ENCODE data around the gene CGNL1.

The CGNL1 gene

DNA sequence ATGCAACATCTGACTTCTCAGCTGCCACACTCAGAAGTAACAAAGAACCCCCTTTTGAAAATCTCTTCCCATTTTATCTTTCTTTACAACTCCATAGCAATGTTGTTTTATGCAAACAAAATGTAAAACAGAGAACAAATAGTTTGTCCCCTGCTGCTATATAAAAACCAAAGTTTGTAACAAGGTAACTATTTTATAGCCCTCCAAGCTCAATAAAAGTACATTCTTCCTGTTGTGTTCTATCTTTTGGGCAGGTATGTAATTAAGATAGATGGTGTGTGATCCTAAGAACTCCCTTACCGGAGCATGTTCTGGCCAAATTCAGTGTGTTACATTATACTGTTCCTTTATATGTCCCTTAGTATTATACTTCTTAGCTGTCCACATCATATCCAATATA lies 12.6 kb upstream of the CGNL1 start:
- Histone ChIP-seq H3K4me2 (ENCODE audit: low read length) (no peak overlapping the region), H3K36me3 (replicated peaks; ENCODE audit: low read depth, low read length) (no peaks in the 10 kb centered on the region), H3K4me1 (ENCODE audit: low read length) (no peaks in the 10 kb centered on the region)

DNA sequence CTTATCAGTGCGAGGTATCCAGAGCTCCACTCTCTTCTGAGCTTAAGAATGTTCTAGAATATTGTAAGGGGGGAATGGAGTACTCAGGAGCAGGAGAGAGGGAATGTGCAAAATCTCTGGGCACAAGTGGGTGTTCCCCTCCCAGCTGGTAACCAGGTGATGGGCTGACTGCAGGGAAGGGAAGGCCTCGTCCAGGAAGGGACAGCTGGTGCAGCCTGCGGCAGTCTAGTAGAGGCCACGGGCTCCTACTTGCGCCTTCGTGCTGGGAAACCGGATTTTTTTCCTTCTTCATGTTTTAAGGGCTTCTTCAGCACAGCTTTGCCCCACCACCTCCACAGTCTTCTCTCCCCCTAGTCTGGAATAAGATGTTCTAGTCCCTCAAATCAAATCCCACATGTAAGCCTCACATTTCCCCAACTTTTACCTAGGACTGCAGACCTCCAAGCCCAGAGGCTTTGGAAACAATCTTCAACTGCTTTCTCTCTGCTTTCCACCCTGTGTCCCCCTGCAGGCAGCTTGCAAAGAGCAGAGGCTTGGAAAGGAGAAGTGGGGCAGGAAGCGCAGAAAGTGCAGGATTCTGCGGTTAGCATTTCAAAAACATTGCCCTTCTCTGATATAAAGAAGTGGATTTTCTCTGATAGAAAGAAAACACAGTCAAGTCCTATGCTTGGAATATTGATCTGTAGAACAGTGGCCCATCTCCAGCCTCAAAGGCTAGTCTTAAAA lies 11.9 kb upstream of the CGNL1 start:
- Histone ChIP-seq H3K9ac (ENCODE audit: low read length) (no peak overlapping the region), H3K36me3 (replicated peaks; ENCODE audit: low read depth, low read length) (no peaks in the 10 kb centered on the region), H3K4me2 (ENCODE audit: low read length) (no peak overlapping the region), H4K20me1 (ENCODE audit: insufficient read depth, low read length) (no peaks in the 10 kb centered on the region), H3K9me3 (ENCODE audit: insufficient read depth, low read length) (no peaks in the 10 kb centered on the region), H3K27ac (ENCODE audit: low read length) (no peak overlapping the region), H3K79me2 (ENCODE audit: low read length) (no peaks in the 10 kb centered on the region), H3K4me3 (ENCODE audit: low read length) (no peak overlapping the region), H2AFZ (ENCODE audit: low read depth, low read length) (no peak overlapping the region), H3K4me1 (ENCODE audit: low read length) (no peaks in the 10 kb centered on the region), H3K27me3 (ENCODE audit: low read depth, low read length) (no peaks in the 10 kb centered on the region)
- TF ChIP-seq, protein P1, sequence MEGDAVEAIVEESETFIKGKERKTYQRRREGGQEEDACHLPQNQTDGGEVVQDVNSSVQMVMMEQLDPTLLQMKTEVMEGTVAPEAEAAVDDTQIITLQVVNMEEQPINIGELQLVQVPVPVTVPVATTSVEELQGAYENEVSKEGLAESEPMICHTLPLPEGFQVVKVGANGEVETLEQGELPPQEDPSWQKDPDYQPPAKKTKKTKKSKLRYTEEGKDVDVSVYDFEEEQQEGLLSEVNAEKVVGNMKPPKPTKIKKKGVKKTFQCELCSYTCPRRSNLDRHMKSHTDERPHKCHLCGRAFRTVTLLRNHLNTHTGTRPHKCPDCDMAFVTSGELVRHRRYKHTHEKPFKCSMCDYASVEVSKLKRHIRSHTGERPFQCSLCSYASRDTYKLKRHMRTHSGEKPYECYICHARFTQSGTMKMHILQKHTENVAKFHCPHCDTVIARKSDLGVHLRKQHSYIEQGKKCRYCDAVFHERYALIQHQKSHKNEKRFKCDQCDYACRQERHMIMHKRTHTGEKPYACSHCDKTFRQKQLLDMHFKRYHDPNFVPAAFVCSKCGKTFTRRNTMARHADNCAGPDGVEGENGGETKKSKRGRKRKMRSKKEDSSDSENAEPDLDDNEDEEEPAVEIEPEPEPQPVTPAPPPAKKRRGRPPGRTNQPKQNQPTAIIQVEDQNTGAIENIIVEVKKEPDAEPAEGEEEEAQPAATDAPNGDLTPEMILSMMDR (IDR thresholded peaks at IDR 0.05; ENCODE audit: low read depth, low read length) = no peak
- no peak for TF ChIP-seq EZH2phosphoT487 (IDR thresholded peaks at IDR 0.05; ENCODE audit: low read depth)

More for the DNA sequence above, 12.6 kb upstream of the CGNL1 start:
- Histone ChIP-seq H3K9me3 (ENCODE audit: insufficient read depth, low read length) (no peaks in the 10 kb centered on the region), H2AFZ (ENCODE audit: low read depth, low read length) (no peak overlapping the region), H3K27ac (ENCODE audit: low read length) (no peak overlapping the region), H3K9ac (ENCODE audit: low read length) (no peak overlapping the region), H3K27me3 (ENCODE audit: low read depth, low read length) (no peaks in the 10 kb centered on the region), H3K79me2 (ENCODE audit: low read length) (no peaks in the 10 kb centered on the region), H3K4me3 (ENCODE audit: low read length) (no peak overlapping the region), H4K20me1 (ENCODE audit: insufficient read depth, low read length) (no peaks in the 10 kb centered on the region)
- TF ChIP-seq, protein P1 (IDR thresholded peaks at IDR 0.05; ENCODE audit: low read depth, low read length) = no peak
- no peak for TF ChIP-seq EZH2phosphoT487 (IDR thresholded peaks at IDR 0.05; ENCODE audit: low read depth)

DNA sequence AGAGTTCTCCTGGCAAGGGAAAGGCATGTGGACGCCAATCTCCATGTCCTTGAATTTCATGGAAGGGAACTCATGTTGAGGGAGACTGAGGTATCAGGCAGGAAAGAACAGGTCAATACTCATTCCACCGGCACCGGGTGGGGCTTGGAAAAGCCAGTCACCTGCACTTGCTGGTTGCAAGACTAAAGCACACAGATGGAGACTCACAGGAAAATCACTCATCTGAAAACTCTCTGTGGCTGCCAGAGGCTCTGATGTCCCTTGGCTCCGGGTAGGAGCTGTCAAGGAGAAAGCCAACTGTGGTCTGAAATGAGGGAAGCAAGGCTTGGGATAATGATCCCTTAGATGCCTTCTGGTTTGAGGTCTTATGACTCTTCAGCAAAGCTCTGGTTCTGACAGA lies 8.7 kb upstream of the CGNL1 start:
- Histone ChIP-seq H3K27me3 (ENCODE audit: low read depth, low read length) (no peaks in the 10 kb centered on the region), H3K4me1 (ENCODE audit: low read length) (no peaks in the 10 kb centered on the region), H3K4me3 (ENCODE audit: low read length) (no peak overlapping the region), H3K9ac (ENCODE audit: low read length) (no peak overlapping the region), H3K27ac (ENCODE audit: low read length) (no peak overlapping the region), H2AFZ (ENCODE audit: low read depth, low read length) (no peak overlapping the region), H4K20me1 (ENCODE audit: insufficient read depth, low read length) (no peaks in the 10 kb centered on the region), H3K9me3 (ENCODE audit: insufficient read depth, low read length) (no peaks in the 10 kb centered on the region), H3K36me3 (replicated peaks; ENCODE audit: low read depth, low read length) (no peaks in the 10 kb centered on the region), H3K4me2 (ENCODE audit: low read length) (no peak overlapping the region), H3K79me2 (ENCODE audit: low read length) (no peaks in the 10 kb centered on the region)
- TF ChIP-seq, protein P1 (IDR thresholded peaks at IDR 0.05; ENCODE audit: low read depth, low read length) = no peak

DNA sequence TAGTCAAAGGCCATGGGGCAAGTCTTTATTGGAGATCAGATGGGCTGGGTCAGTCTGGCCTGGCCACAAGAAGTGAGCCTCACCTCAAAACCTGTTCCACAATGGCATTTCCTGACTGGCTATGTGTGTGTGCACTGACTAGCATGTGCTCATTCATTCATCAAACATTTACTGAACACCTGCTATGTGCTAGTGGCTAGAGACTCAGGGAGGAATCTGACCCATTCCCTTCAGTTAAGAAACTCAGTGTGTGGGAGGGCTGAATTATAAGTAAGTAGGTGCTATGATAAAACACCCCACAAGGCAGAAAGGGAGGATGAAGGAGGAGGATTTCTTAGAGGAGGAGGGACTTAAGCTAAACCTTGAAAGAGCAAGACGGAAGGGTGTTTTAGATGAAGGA lies 5.4 kb upstream of the CGNL1 start:
- no peak overlapping the region for H3K4me2 ChIP-seq (ENCODE audit: low read length)
- no peak overlapping the region for H3K4me3 ChIP-seq (ENCODE audit: low read length)
- H3K9ac ChIP-seq (ENCODE audit: low read length) = no peak overlapping the region
- no peaks in the 10 kb centered on the region for H3K9me3 ChIP-seq (ENCODE audit: insufficient read depth, low read length)
- TF ChIP-seq, protein P1 (IDR thresholded peaks at IDR 0.05; ENCODE audit: low read depth, low read length) = no peak
- TF ChIP-seq EZH2phosphoT487 (IDR thresholded peaks at IDR 0.05; ENCODE audit: low read depth) = no peak
- no peak overlapping the region for H2AFZ ChIP-seq (ENCODE audit: low read depth, low read length)
- H3K27me3 ChIP-seq (ENCODE audit: low read depth, low read length) = no peaks in the 10 kb centered on the region
- H3K79me2 ChIP-seq (ENCODE audit: low read length) = no peaks in the 10 kb centered on the region
- H3K4me1 ChIP-seq (ENCODE audit: low read length) = no peaks in the 10 kb centered on the region
- H4K20me1 ChIP-seq (ENCODE audit: insufficient read depth, low read length) = no peaks in the 10 kb centered on the region
- no peaks in the 10 kb centered on the region for H3K36me3 ChIP-seq (replicated peaks; ENCODE audit: low read depth, low read length)
- no peak overlapping the region for H3K27ac ChIP-seq (ENCODE audit: low read length)

Measured in OCI-LY3 (cell line).